HepG2 (cell line): Measurements from ENCODE around the gene HS3ST3B1. TPM values are rescaled to one million over a fixed set of nuclear protein-coding genes. Genes with fewer than 3 reads are reported as not detected.

Experiments used
- ARHGAP35 ChIP-seq: sonication (generic); formaldehyde crosslinking; IDR thresholded peaks from 2 replicates; pipeline ENCODE4 v1.9.0; 2022; ENCODE audit warnings: mild to moderate bottlenecking, inconsistent platforms, moderate library complexity, missing genetic modification reagents, borderline replicate concordance
- FOSL2 ChIP-seq: sonication (generic); formaldehyde crosslinking; IDR thresholded peaks from 2 replicates; pipeline ENCODE4 v1.4.0; 2020; ENCODE audit warnings: missing genetic modification reagents
- HMG20B ChIP-seq: conservative IDR thresholded peaks from 2 replicates; pipeline ENCODE4 v1.6.1; 2016; ENCODE audit warnings: missing genetic modification reagents, missing compliant biosample characterization
- KDM5A ChIP-seq: fragments of 200-600 bp; sonication (generic); IDR thresholded peaks from 2 replicates; pipeline ENCODE4 v1.7.0; 2018; ENCODE audit warnings: antibody characterized with exemption, mild to moderate bottlenecking, low read length, borderline replicate concordance
- PAXIP1 ChIP-seq: sonication (generic); formaldehyde crosslinking; conservative IDR thresholded peaks from 2 replicates; pipeline ENCODE4 v1.4.0; 2020; ENCODE audit warnings: mild to moderate bottlenecking, missing genetic modification reagents, moderate library complexity
- POLR2AphosphoS5 ChIP-seq: IDR thresholded peaks from 2 replicates; pipeline ENCODE4 v1.6.1; 2012; ENCODE audit warnings: low read depth, low read length
- RARA ChIP-seq: IDR thresholded peaks from 2 replicates; pipeline ENCODE4 v1.6.1; 2016; ENCODE audit warnings: missing genetic modification reagents, missing compliant biosample characterization
- RBFOX2 ChIP-seq: fragments of 200-400 bp; formaldehyde crosslinking; IDR thresholded peaks from 2 replicates; pipeline ENCODE4 v1.6.1; 2017; ENCODE audit warnings: low read depth, mild to moderate bottlenecking, low read length
- SYNCRIP ChIP-seq: fragments of 200-400 bp; formaldehyde crosslinking; IDR thresholded peaks from 2 replicates; pipeline ENCODE4 v1.6.1; 2018; ENCODE audit warnings: mild to moderate bottlenecking, low read depth, low read length; ENCODE audit not compliant: insufficient read depth
- UBTF ChIP-seq: sonication (generic); formaldehyde crosslinking; IDR thresholded peaks from 2 replicates; pipeline ENCODE4 v1.4.0; 2020; ENCODE audit warnings: mild to moderate bottlenecking, missing genetic modification reagents
- ZFP90 ChIP-seq: sonication (generic); formaldehyde crosslinking; IDR thresholded peaks from 2 replicates; pipeline ENCODE4 v1.8.0; 2022; ENCODE audit warnings: missing genetic modification reagents, mild to moderate bottlenecking, inconsistent platforms, borderline replicate concordance
- ZFX ChIP-seq: sonication (generic); formaldehyde crosslinking; IDR thresholded peaks from 2 replicates; pipeline ENCODE4 v1.4.0; 2020; ENCODE audit warnings: mild to moderate bottlenecking, low read depth, missing genetic modification reagents, moderate library complexity
- ZNF138 ChIP-seq: sonication (generic); formaldehyde crosslinking; IDR thresholded peaks from 2 replicates; pipeline ENCODE4 v1.5.0; 2020; ENCODE audit warnings: mild to moderate bottlenecking, low read depth, missing genetic modification reagents
- ZNF703 ChIP-seq: sonication (generic); formaldehyde crosslinking; IDR thresholded peaks from 2 replicates; pipeline ENCODE4 v1.5.1; 2020; ENCODE audit warnings: missing genetic modification reagents, mild to moderate bottlenecking, moderate library complexity, borderline replicate concordance
- polyA plus RNA-seq, 8 experiments: library from polyadenylated mRNA; depleted of rRNA in 3 of 8; stranded (reverse) in 7 of 8; unstranded in 1 of 8; fragments of >200 nt; fragmentation: Illumina TruSeq in 4 of 8; extraction: Trizol in 4 of 8; gene quantifications; 2 replicates each; pipeline versions ENCODE4 v1.2.1 to v1.2.3, GENCODE V29; 2011 to 2016; ENCODE audit warnings: low read depth in 4 of 8, missing spikeins in 1 of 8, mixed read lengths in 1 of 8; ENCODE audit not compliant: insufficient read depth in 1 of 8
- total RNA-seq, 5 experiments: library from RNA; depleted of rRNA; stranded (reverse); fragments of >200 nt; fragmentation: Illumina TruSeq; extraction: Trizol; gene quantifications; 2 replicates each; pipeline ENCODE4 v1.2.3, GENCODE V29; 2016; ENCODE audit warnings: low read depth in 1 of 5
- TF ChIP-seq, protein P1 (sequence below): sonication (generic); formaldehyde crosslinking; IDR thresholded peaks from 2 replicates; pipeline ENCODE4 v1.8.1; 2023; ENCODE audit warnings: mild to moderate bottlenecking, missing genetic modification reagents
- TF ChIP-seq, protein P2 (sequence below): sonication (generic); formaldehyde crosslinking; IDR thresholded peaks from 2 replicates; pipeline ENCODE4; 2020; ENCODE audit warnings: missing genetic modification reagents, mild to moderate bottlenecking, borderline replicate concordance

HS3ST3B1 gene
- total and polyA plus RNA-seq, 2 of the 13 experiments (the other 11 are each of a cell fraction or from before 2014, with no cell fraction given) = 15.7 to 39.5 TPM

DNA sequence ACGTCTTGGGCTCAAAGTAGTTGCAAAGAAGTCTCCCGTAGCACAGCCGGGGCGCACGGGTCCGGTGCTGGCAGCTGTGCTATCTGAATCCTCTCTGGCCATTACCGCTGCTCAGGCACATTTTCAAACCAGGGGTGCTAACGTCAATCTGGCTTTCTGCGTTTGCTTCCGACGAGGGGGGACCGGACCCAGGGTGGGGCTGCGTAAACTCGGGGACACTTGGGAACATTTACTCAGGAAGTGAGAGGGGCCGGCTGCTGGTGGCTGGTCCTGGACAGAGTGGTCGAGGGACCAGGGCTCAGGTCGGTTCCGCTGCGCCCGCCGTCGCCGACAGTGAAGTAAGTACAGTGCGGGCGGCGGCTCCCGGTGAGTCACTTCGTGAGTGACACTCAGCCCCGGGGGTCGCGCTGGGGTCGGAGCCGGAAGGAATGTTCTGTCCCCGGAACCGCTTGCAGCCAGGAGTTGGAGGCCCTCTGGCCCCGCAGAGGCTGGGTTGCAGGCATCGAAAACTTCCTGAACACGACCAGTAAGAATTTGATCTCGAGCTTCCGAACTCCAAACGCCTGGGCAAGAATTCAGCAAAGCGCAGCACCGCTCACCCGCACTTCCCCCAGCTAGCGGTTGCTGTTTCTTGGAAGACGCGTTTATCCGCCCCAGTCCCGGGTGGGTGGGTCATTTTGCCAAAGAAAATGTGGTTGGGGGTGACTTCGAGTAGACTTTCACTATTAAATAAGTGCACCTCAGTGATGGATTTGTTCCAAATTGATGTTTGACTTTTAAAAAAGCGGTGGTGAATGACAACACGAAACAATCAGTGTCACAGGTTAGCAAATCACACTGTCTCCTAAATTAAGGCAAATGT, 1.4 kb upstream of the HS3ST3B1 start (continued):
- peak; percentile 88 for TF ChIP-seq UBTF
- TF ChIP-seq SYNCRIP = no peak
- TF ChIP-seq, protein P1, sequence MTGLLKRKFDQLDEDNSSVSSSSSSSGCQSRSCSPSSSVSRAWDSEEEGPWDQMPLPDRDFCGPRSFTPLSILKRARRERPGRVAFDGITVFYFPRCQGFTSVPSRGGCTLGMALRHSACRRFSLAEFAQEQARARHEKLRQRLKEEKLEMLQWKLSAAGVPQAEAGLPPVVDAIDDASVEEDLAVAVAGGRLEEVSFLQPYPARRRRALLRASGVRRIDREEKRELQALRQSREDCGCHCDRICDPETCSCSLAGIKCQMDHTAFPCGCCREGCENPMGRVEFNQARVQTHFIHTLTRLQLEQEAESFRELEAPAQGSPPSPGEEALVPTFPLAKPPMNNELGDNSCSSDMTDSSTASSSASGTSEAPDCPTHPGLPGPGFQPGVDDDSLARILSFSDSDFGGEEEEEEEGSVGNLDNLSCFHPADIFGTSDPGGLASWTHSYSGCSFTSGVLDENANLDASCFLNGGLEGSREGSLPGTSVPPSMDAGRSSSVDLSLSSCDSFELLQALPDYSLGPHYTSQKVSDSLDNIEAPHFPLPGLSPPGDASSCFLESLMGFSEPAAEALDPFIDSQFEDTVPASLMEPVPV (CRISPR knock-in tag) = 0 out of 2 replicates have a peak, but pooled peaks have one; percentile 35
- TF ChIP-seq ARHGAP35 (CRISPR knock-in tag) = 0 out of 2 replicates have a peak, but pooled peaks have one; percentile 52
- TF ChIP-seq POLR2AphosphoS5 = no peak
- TF ChIP-seq ZNF138 = no peak
- TF ChIP-seq ZNF703 (CRISPR knock-in tag) = no peak
- peak; percentile 20; the same call in 1 of the 2 replicates for TF ChIP-seq KDM5A
- TF ChIP-seq RARA (CRISPR knock-in tag) = peak; percentile 72
- TF ChIP-seq ZFX (CRISPR knock-in tag) = peak; percentile 61; the same call in 1 of the 2 replicates
- peak; percentile 35; the same call in 1 of the 2 replicates for TF ChIP-seq PAXIP1 (CRISPR knock-in tag)
- no peak for TF ChIP-seq HMG20B
- 0 out of 2 replicates have a peak, but pooled peaks have one; percentile 37 for TF ChIP-seq ZFP90 (CRISPR knock-in tag)
- peak; percentile 74 for TF ChIP-seq RBFOX2
- peak; percentile 89 for TF ChIP-seq FOSL2 (CRISPR knock-in tag)
- TF ChIP-seq, protein P2, sequence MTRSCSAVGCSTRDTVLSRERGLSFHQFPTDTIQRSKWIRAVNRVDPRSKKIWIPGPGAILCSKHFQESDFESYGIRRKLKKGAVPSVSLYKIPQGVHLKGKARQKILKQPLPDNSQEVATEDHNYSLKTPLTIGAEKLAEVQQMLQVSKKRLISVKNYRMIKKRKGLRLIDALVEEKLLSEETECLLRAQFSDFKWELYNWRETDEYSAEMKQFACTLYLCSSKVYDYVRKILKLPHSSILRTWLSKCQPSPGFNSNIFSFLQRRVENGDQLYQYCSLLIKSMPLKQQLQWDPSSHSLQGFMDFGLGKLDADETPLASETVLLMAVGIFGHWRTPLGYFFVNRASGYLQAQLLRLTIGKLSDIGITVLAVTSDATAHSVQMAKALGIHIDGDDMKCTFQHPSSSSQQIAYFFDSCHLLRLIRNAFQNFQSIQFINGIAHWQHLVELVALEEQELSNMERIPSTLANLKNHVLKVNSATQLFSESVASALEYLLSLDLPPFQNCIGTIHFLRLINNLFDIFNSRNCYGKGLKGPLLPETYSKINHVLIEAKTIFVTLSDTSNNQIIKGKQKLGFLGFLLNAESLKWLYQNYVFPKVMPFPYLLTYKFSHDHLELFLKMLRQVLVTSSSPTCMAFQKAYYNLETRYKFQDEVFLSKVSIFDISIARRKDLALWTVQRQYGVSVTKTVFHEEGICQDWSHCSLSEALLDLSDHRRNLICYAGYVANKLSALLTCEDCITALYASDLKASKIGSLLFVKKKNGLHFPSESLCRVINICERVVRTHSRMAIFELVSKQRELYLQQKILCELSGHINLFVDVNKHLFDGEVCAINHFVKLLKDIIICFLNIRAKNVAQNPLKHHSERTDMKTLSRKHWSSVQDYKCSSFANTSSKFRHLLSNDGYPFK (CRISPR knock-in tag) = peak; percentile 44; the same call in 1 of the 2 replicates
